ENCODE measurements around the gene RPS2. TPM values are rescaled to one million over a fixed set of nuclear protein-coding genes. Genes with fewer than 3 reads are reported as not detected.

RPS2 gene
- total RNA-seq, 1 donor from 2014 or later, result 990 TPM

GRCh38 chr16:2001456-2002355, 37.1 kb upstream of the RPS2 start:
- DNase-seq (ENCODE audit: low spot score) (no peak), ATAC-seq (no peak)
- intact Hi-C loops (cut with DNase I), result no loop called here

DNA sequence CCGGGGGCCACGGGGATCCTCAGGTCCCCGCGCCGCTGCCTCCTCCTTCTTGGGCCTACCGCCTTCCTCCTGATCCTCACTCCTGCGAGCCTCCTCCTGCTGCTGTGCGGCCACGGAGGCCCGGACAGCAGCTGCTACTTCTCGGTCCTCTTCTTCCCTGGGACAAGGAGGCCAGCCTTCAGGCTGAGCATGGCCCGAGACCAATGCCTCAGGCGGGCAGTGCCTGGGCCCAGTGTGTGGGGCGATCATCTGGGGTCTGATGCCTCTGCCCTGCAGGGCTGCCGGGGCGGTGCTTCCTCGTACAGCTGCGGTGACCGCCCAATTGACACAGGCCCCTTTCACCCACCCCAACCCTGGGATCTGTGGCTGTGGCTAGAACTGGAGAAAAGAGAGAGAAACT, 36.4 kb upstream of the RPS2 start:
- intact Hi-C loops (cut with DNase I), result no loop called here
- ATAC-seq (no peak), DNase-seq (ENCODE audit: low spot score) (no peak)

DNA sequence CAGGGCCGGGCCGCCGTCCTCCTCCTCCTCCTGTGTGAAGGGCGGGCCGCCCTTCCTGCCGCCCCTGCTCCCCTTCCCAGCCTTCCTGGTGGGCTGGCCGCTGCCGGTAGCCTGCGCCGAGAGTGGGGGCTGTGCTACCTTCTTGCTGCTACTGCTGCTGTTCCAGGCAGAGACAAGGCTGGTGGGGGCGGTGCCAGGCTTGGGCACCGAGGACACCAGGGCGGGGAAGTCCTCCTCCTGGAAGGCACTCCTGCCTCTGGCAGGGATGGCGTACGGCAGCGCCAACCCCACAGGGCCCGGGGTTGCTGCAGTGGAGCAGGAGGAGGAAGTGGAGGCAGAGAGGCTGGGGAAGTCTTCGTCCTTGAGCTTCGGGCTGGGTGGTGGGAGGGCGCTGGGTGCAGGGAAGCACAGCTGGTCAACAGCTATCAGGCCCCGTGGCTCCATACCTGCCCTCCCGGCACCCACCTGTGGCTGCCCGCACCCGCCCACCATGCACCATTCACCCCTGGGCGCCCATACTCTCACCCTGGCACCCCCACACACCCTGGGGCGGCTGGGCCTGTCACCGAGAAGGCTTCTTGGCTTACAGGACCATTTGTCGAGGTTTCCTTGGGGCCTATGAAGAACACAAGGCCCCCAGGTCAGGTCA, 35.4 kb upstream of the RPS2 start:
- ATAC-seq (no peak), DNase-seq (ENCODE audit: low spot score) (no peak)
- intact Hi-C loops (cut with DNase I), result no loop called here

DNA sequence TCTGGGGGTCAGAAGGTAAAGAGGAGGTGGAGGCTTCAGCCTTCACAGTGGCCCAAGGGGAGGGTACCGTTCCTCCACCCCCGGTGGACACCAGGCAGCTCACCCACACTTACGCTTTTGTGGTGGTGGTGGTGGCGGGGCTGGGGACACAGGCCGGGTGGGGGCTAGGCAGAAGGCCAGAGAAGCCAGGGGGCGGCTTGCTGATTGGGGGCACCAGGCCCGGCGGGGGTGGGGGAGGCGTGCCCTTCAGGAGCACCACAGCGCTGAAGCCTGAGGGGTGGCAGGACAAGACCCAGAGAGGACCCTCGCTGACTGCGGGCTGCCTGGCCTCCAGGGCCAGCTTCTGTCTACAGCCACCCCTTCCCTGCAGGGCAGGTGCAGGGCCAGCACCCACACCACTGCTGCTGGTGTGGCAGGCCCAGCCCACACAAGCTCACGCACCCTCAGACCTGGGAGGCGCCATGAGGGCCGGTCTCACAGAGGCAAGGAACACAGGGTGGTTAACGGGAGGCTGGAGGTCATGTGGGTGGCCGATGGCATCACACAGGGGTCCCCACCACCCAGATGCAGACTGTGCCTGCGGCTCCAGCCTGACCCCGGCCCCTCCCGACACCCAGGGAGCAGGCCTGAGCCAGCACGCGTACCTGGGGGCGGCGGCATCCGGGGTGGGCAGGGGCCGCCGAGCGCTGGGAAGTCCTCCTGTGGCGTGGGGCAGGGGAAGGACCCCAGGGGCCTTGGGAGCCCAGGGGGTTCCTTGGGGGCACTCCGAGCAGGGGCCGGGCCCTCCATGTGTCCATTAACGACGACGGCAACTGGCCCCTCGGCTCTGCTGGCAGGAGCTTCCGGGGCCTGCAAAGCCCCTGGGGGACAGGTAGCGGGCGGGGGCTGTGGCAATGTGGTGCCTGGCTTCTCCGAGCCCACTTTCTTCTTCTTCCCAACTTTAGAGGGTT, 34.5 kb upstream of the RPS2 start:
- no peak for DNase-seq (ENCODE audit: low spot score)
- intact Hi-C loops (cut with DNase I), result no loop called here
- no peak for ATAC-seq

- DNase-seq (ENCODE audit: low spot score) (no peak), ATAC-seq (no peak)
- intact Hi-C loops (cut with DNase I), result no loop called here
Measured at GRCh38 chr16:1998360-1998835, 33.8 kb upstream of the RPS2 start.

DNA sequence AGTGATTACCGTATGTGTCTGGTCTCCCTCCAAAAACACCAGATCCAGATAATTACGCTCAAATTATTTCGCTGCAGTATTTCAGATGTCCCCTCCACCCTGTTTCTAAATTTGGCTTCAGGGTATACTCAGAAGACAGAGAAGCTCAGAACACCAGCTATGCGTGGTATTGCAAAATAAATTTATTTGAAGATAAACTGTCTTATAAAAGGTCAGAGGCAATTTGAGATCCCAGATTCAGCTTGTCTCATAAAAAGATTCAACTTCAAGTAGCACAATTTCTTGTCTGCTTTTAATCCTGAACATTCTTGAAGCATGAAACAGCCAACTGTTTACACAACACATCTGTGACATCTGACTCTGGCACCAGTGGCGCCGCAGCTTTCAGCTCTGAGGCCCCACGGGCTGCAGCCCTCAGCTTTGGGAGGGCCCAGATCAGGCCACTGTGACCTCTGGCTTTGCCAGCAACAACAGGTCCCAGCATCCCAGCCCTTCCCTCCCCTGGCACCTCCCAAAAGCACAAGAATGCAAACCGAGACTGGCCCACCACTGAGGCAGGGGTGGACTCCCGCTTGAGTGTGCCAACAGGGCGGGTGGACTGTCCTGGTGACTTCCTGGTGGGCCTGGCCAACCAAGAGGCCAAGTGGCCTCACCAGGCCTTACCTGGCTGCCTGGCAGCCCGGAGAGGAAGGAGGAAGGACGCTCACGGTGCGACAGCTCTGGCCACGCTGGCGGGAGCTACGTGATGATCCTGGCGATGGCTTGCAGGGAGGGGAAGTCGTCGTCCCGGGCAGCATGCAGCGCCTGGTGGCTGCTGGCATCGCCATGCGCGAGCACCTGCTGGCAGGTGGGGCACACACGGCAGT, 33.1 kb upstream of the RPS2 start:
- intact Hi-C loops (cut with DNase I), result no loop called here
- DNase-seq (ENCODE audit: low spot score), result no peak
- no peak for ATAC-seq

DNA sequence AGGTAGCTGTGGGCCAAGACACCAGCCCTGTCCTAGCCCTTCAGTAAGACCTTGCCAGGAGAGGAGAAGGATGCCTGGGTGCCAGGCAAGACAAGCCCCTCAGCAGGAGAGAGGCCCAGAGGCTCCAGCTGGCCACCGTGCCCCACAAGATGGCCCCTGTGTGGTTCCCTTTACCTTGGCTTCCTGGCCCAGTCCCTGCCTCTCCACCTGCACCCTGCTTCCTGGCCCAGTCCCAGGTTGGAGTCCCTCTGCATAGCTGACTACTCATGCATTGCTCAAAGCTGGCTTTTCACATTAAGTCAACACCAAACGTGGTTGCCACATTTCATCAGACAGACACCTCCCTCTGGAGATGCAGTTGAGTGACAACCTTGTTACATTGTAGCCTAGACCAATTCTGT, 29.1 kb upstream of the RPS2 start:
- intact Hi-C loops (cut with DNase I), result no loop called here
- no peak for ATAC-seq
- DNase-seq (ENCODE audit: low spot score), result no peak

DNA sequence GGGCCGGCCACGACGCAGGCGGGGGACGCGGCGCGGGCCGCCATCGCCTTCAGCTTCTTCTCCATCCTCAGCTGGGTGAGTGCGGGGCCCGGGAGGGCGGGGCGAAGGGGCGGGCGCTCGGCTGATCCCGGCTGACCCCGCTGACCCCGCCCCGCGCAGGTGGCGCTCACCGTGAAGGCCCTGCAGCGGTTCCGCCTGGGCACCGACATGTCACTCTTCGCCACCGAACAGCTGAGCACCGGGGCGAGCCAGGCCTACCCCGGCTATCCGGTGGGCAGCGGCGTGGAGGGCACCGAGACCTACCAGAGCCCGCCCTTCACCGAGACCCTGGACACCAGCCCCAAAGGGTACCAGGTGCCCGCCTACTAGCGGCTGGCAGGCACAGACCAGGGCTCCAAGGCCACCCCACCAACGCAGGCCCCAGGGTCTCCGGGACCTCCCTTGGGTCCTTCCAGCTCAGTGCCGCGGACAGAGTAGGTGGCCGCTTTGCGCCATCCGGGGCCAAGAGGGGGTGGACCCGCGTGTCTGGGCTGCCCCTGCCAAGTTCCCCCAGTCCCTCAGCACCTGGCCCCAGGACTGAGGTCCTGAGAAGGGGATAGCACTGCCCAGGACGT, 28.2 kb upstream of the RPS2 start:
- ATAC-seq (peak; percentile 1), DNase-seq (ENCODE audit: low spot score) (no peak)
- intact Hi-C loops (cut with DNase I), result no loop called here

- peak; percentile 98 for DNase-seq (ENCODE audit: low spot score)
- ATAC-seq, result peak; percentile 92
- intact Hi-C loops (cut with DNase I), result no loop called here
Measured at GRCh38 chr16:1991948-1992703, 27.5 kb upstream of the RPS2 start.

DNA sequence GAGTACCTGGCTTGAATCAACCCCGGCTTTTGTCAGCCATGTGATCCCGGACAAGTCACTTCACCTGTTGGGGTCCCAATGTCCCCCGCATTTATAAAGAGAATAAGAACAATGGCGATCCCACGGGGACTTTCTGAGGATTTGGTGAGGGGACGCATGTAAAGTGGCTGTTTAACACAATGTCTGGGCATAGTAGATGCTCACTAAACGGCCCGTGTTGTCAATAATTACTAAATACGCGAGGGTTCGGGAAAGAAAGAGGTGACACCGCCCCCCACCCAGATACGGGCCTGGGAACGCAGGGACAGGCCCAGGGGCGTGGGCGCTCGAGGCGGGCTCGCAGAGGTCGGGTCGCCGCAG, 26.9 kb upstream of the RPS2 start:
- DNase-seq (ENCODE audit: low spot score) (no peak), ATAC-seq (no peak)
- intact Hi-C loops (cut with DNase I), result no loop called here

DNA sequence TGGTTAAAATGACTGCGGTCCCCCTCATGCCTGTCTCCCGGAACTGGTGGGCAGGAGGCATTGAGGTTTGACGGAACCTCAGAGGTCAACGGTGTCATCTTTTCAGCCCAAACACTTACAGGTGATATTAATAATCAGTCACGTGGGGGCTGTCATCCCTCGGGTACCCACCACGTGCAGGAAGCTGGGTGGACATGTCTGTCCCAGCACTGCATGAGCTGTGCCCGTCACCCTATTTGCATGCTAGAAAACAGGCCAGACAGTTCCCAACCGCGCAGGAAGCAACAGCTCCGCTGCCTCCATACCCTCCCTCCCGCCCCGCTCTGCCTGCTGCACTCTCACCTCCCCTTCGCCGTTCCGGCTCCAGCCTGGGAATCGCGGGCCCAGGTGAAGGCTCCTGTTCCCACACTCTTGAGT, 26.5 kb upstream of the RPS2 start:
- ATAC-seq, result no peak
- intact Hi-C loops (cut with DNase I), result no loop called here

DNA sequence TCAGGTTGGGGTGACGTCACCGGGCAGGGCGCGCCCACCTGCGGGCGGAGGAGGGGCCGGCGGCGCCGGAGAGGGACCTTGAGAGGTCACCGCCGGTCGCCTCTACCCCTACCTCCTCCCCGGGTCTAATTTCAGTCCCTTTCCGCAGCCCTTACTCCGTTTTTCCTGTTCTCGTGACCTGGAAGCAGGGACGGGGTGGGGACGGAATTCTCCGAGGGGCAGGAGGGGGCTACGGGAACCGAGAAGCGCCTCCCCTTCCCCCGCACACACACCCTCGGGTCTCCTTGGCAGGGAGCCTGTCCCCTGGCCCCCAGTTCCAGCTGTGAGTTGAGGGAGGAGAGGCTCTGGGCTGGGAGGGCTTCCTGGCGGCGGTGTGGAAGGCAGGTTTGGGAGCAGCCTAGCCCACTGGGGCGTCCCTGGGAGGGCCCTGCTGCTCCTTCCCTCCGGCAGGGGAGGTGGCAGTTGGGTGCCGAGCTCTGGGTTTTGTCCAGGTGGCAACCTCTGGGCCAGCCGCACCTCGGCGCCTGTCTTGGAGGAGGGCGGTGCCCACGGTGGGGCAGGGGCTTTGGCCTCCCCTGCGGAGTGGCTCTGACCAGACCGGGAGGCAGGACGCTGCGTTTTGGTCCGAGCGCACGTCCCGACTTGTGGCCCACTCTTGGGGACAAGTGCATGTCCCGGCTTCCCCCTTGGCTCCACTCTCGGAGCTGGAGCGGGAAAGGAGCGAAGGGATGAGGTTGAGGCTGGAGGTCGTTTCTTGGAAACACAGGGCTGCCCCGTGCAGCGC, 25.9 kb upstream of the RPS2 start:
- ATAC-seq (no peak), DNase-seq (ENCODE audit: low spot score) (no peak)
- intact Hi-C loops (cut with DNase I), result no loop called here

More for the DNA sequence above, 26.5 kb upstream of the RPS2 start:
- no peak for DNase-seq (ENCODE audit: low spot score)

DNA sequence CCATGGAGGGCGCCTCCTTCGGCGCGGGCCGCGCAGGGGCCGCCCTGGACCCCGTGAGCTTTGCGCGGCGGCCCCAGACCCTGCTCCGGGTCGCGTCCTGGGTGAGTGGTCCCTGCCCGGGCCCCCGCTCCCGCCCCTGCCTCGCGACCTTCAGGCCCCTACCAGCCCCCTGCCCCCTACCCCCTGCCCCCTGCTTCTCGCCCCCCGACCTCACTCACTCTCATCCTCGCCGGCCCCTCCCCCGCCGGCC, 25.4 kb upstream of the RPS2 start:
- DNase-seq (ENCODE audit: low spot score) (no peak), ATAC-seq (no peak)
- intact Hi-C loops (cut with DNase I), result no loop called here

DNA sequence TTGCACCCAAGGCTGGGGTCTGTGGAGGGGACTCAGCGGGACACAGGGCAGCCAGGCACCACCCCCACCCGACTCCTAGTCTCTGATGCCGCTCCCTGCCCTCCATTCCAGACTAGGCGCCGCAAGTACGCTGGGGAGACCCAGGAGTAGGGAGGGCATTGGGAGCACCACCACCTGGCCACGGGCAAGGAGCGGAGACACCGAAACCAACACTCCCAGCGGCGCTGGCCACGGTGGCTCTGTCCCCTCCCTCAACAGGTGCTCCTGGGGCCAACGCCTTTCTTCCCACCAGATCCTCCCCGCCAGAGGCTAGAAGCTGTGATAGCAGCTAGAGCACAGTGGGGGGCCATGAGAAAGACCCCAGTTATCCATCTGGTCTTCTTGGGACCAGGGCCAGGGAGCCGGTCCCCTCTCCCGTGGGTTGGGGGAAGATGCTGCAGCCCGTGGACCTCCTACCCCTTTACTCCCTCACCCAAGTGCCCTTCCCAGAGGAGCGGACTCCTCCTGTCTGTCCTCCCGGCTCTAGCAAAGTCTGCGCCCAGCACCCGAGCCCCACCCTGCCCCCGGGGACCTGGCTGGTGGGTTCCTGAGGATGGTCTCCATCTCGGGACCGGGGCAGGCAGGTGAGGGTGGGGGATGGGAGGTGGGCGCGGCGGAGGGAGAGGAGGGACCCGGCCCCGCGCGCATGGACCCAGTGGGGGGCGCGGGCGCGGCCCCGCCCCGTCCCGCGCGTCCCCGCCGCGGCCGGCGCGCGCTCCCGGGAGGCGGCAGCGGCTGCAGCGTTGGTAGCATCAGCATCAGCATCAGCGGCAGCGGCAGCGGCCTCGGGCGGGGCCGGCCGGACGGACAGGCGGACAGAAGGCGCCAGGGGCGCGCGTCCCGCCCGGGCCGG, 24.8 kb upstream of the RPS2 start, which contains the start of gene SYNGR3:
Gene SYNGR3, plus strand, starts transcription at position 762 of the 892 bp plus-strand sequence. CDS start 133 bp downstream, outside the sequence.
- intact Hi-C loops (cut with DNase I), result no loop called here
- DNase-seq (ENCODE audit: low spot score), result no peak
- ATAC-seq, result no peak

- intact Hi-C loops (cut with DNase I), result no loop called here
- no peak for ATAC-seq
Measured at GRCh38 chr16:1987198-1987597, 22.6 kb upstream of the RPS2 start.

More at GRCh38 chr16:1987198-1987597, 22.6 kb upstream of the RPS2 start:
- DNase-seq (ENCODE audit: low spot score), result no peak
